Omental fat pad (tissue), 4 donors: ENCODE results near the gene CNOT11. TPM values are rescaled to one million over a fixed set of nuclear protein-coding genes. Genes with fewer than 3 reads are reported as not detected.
"Not testable (repeated sequence)": the region's sequence is repeated elsewhere in the genome, so short reads cannot be mapped to it uniquely, and the experiment has no call there.

Source experiments
- ATAC-seq: fragments of 150-250 bp; one replicate; pipeline ENCODE4 v1.9.1; 2016; ENCODE audit warnings: mild to moderate bottlenecking, moderate library complexity; ENCODE audit not compliant: low FRiP score
- DNase-seq: peaks from one replicate; pipeline ENCODE4 v3.0.0-alpha.2; 2019; ENCODE audit warnings: low spot score
- total RNA-seq, 4 donors: library from RNA; depleted of rRNA; stranded (reverse); fragments of >200 nt; gene quantifications; one replicate each; pipeline ENCODE4 v1.1.0, GENCODE V29; 2016
- TF ChIP-seq, protein P1 (sequence below), 3 donors: fragments of 450-650 bp; IDR thresholded peaks; one replicate each; pipeline ENCODE4 v1.5.1; 2016 to 2017; ENCODE audit warnings: antibody characterized with exemption in 3 of 3, mild to moderate bottlenecking in 3 of 3, moderate library complexity in 2 of 3

The CNOT11 gene
- total RNA-seq, 4 donors from 2014 or later = 18.4 to 28.5 (median 22.8) TPM

DNA sequence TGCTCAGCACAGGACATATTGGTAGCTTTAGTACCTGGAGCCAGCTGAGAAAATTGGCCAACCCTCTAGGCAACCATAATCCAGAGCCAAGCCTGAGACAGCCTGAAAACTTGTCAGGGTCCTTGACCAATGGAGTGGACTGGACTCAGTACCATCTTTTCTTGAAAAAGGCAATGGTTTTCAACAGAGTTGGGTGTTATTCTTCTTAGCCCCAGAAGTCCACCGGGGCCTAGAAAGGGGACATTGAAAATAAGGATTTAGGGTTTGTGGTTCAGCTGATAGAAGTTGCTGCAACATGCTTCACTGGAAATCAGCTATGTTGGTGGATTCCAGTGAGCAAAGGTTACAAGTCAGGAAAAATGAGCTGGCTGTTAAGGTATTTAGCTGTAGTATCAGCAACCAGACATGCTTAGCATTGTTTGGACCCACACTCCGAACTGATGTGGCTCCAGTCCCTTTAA is 22.1 kb upstream of the CNOT11 start:
- ATAC-seq (no peak), DNase-seq (no peak)
- TF ChIP-seq, protein P1, sequence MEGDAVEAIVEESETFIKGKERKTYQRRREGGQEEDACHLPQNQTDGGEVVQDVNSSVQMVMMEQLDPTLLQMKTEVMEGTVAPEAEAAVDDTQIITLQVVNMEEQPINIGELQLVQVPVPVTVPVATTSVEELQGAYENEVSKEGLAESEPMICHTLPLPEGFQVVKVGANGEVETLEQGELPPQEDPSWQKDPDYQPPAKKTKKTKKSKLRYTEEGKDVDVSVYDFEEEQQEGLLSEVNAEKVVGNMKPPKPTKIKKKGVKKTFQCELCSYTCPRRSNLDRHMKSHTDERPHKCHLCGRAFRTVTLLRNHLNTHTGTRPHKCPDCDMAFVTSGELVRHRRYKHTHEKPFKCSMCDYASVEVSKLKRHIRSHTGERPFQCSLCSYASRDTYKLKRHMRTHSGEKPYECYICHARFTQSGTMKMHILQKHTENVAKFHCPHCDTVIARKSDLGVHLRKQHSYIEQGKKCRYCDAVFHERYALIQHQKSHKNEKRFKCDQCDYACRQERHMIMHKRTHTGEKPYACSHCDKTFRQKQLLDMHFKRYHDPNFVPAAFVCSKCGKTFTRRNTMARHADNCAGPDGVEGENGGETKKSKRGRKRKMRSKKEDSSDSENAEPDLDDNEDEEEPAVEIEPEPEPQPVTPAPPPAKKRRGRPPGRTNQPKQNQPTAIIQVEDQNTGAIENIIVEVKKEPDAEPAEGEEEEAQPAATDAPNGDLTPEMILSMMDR (IDR thresholded peaks at IDR 0.05) = no peak

DNA sequence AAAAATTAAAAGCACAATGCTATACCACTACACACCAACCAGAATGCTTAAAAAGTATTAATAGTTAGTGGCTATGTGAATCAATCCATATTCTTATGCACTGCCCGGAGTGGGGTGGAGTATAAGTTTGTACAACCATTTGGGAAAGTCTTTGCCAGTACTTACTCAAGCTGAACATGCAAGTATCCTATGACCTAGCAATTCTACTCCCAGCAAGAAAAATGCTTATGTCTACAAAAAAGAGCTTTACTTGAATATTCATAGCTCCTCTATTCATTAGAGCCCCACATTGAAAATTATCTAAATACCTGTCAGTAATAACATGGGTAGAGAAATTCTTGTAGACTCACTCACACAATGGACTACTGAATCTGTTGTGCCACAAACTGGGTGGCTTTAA is 21.4 kb upstream of the CNOT11 start:
- TF ChIP-seq, protein P1 (IDR thresholded peaks at IDR 0.05) = no peak
- ATAC-seq = no peak
- no peak for DNase-seq

DNA sequence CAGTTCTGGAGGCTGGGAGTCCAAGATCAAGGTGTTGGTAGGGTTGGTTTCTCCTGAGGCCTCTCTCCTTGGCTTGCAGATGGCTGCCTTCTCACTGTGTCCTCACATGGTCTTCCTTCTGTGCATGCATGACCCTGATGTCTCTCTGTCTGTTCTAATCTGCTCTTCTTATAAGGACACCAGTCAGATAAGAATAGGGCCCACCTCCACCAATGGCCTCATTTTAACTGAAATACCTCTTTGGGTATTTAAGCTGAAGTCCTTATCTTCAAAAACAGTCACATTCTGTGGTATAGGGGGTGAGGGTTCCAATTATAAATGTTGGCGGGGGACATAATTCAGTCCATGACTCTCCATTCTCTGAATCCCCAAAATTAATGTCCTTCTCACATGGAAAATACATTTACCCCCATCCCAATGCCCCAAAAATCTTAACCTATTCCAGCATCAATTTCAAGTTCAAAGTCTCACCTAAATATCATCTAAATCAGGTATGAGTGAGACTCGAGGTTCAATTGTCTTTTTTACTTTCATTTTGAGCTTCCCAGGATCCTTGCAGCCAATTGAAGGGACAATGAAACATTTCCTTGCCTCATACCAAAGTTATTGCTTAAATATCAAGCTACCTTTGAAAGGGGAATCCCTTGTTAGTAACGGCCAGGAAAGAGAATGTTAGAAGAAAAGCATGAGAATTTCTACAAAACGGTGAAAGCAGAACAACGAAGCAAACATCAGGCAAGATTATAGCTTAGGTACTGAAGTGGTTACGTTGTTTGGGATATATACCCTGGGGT is 20.6 kb upstream of the CNOT11 start:
- ATAC-seq (no peak), DNase-seq (no peak)
- TF ChIP-seq, protein P1 (IDR thresholded peaks at IDR 0.05) = no peak

DNA sequence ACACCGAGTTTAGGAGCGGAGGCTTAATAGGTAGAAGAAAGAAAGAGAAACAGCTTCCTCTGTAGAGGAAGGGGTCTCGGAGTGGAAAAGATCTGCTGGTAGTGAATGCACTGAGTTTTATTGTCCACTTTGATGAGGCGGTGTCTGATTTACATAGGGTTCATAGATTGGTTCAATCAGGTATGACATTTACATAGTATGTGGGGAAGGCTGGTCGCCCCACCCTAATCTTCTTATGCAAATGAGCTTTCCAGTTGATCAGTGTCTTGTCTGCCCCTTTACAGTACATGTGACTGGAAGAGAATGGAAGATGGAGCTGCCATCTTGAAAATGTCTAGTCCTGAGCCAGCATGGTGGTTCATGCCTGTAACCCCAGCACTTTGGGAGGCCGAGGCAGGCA is 19.9 kb upstream of the CNOT11 start:
- ATAC-seq (no peak), DNase-seq (no peak)
- TF ChIP-seq, protein P1 (IDR thresholded peaks at IDR 0.05) = no peak

DNA sequence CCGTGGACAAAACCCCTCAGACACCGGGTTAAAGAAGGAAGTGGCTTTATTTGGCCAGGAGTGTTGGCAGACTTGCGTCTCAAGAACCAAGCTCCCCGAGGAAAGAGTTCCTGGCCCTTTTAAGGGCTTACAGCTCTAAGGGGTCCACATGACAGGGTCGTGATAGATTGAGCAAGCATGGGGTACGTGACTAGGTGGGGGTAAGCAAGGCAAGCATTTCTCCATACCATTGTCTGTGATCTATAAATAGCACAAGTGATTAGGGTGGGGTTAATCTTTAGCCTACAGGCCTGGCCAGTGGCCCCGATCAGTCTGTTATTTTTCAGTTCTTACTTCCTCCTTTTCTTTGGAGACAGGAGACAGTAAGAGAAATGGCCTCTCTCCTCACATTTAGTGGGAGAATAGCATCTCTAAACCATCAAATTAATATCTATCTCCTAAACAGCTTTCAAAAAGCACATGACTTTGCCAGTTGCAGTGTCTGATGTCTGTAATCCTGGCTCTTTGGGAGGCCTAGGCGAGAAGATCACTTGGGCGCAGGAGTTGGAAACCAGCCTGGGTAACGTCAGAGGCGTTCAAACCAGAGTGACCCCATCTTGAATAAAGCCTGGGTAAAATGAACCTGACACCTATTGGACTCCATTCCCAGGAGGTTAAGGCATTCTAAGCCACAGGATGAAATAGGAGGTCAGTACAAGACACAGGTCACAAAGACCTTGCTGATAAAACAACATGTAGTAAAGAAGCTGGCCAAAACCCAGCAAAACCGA is 18.3 kb upstream of the CNOT11 start:
- DNase-seq (no peak), ATAC-seq (no peak)
- TF ChIP-seq, protein P1 (IDR thresholded peaks at IDR 0.05) = no peak

DNA sequence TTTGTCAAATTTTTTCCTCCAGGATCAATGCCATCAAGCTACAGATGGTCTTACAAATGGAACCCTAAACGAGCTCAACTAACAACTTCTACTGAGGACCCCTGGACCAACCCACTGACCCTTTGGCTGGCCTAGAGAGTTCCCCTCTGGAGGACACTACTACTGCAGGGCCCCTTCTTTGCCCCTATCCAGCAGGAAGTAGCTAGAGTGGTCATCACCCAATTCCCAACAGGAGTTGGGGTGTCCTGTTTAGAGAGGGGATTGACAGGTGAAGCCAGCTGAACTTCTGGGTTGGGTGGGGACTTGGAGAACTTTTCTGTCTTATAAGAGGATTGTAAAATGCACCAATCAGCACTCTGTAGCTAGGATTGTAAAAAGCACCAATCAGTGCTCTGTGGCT is 16.7 kb upstream of the CNOT11 start:
- not testable (repeated sequence) for DNase-seq, ATAC-seq

DNA sequence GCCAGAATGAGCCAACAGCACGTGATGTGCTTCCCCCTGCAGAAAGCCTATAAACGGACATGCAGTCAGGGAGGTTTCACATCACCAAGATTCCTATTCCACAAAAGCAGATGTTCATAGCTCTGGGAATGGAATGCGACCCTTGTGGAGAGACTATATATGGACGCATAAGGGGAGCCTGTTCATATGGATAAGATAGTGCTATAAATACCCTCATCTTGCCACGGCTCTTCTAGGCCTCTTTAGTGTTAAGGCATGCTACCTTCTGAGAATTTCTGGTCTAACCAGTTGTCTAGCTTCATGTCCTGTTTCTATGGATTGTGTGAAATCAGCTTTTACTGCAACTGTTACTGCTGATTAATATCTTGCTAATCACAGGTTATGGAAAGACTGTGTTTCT is 14.7 kb upstream of the CNOT11 start:
- not testable (repeated sequence) for DNase-seq, ATAC-seq
